ENCODE measurements around the gene SMU1. TPM values are rescaled to one million over a fixed set of nuclear protein-coding genes. Genes with fewer than 3 reads are reported as not detected.

SMU1 gene
- total RNA-seq, 1 donor from 2014 or later, result 20.5 TPM

GRCh38 chr9:33120620-33121019 lies 44.1 kb upstream of the SMU1 start:
- peaks cover 68% of the 10 kb centered on the region for H3K36me3 ChIP-seq

GRCh38 chr9:33117796-33118195 lies 41.3 kb upstream of the SMU1 start:
- Histone ChIP-seq H3K9me3 (no peaks in the 10 kb centered on the region), H3K36me3 (peaks cover 81% of the 10 kb centered on the region), H3K4me1 (peaks cover 15% of the 10 kb centered on the region), H3K4me3 (no peak overlapping the region), H3K27me3 (ENCODE audit: low read depth) (no peaks in the 10 kb centered on the region), H3K27ac (no peak overlapping the region)
- DNase-seq (no peak), ATAC-seq (no peak)
- intact Hi-C loops (cut with DNase I), result no loop called here
- TF ChIP-seq CTCF (IDR thresholded peaks at IDR 0.05), result no peak

More at GRCh38 chr9:33120620-33121019, 44.1 kb upstream of the SMU1 start:
- ATAC-seq (no peak), DNase-seq (no peak)
- H3K27ac ChIP-seq, result no peak overlapping the region
- H3K9me3 ChIP-seq, result no peaks in the 10 kb centered on the region
- TF ChIP-seq CTCF (IDR thresholded peaks at IDR 0.05), result no peak
- peaks cover 18% of the 10 kb centered on the region for H3K4me1 ChIP-seq
- intact Hi-C loops (cut with DNase I), result no loop called here
- H3K27me3 ChIP-seq (ENCODE audit: low read depth), result no peaks in the 10 kb centered on the region
- no peak overlapping the region for H3K4me3 ChIP-seq

GRCh38 chr9:33117306-33117705 lies 40.8 kb upstream of the SMU1 start:
- Histone ChIP-seq H3K4me1 (peaks cover 15% of the 10 kb centered on the region), H3K4me3 (no peak overlapping the region), H3K36me3 (peaks cover 86% of the 10 kb centered on the region), H3K27ac (no peak overlapping the region), H3K27me3 (ENCODE audit: low read depth) (no peaks in the 10 kb centered on the region), H3K9me3 (no peaks in the 10 kb centered on the region)
- ATAC-seq (no peak), DNase-seq (no peak)
- intact Hi-C loops (cut with DNase I), result no loop called here
- no peak for TF ChIP-seq CTCF (IDR thresholded peaks at IDR 0.05)

- Histone ChIP-seq H3K4me1 (peaks cover 15% of the 10 kb centered on the region), H3K27me3 (ENCODE audit: low read depth) (no peaks in the 10 kb centered on the region), H3K27ac (no peak overlapping the region), H3K4me3 (no peak overlapping the region), H3K36me3 (peaks cover 90% of the 10 kb centered on the region), H3K9me3 (no peaks in the 10 kb centered on the region)
- intact Hi-C loops (cut with DNase I), result no loop called here
- peak in 1 of 2 donors; percentile 60 for ATAC-seq
- TF ChIP-seq CTCF (IDR thresholded peaks at IDR 0.05), result no peak
- no peak for DNase-seq
Measured at GRCh38 chr9:33116860-33117259, 40.4 kb upstream of the SMU1 start.

GRCh38 chr9:33114746-33115145 lies 38.3 kb upstream of the SMU1 start:
- H3K4me3 ChIP-seq, result no peak overlapping the region
- no peak overlapping the region for H3K27ac ChIP-seq
- H3K9me3 ChIP-seq, result no peaks in the 10 kb centered on the region
- intact Hi-C loops (cut with DNase I), result no loop called here
- no peak for DNase-seq
- ATAC-seq, result no peak
- H3K36me3 ChIP-seq, result peaks cover 91% of the 10 kb centered on the region
- H3K27me3 ChIP-seq (ENCODE audit: low read depth), result no peaks in the 10 kb centered on the region
- TF ChIP-seq CTCF (IDR thresholded peaks at IDR 0.05), result no peak
- peaks cover 15% of the 10 kb centered on the region for H3K4me1 ChIP-seq
